Osteoblast (primary cell): ENCODE results near the gene DISC1. TPM values are rescaled to one million over a fixed set of nuclear protein-coding genes. Genes with fewer than 3 reads are reported as not detected.

Experiments used
- DNase-seq: peaks from one replicate; pipeline ENCODE4 v3.0.0; 2011; ENCODE audit warnings: low spot score, mixed read lengths; ENCODE audit not compliant: insufficient read length; ENCODE audit errors: missing footprints
- H2AFZ ChIP-seq: 2 replicates; pipeline ENCODE4 v1.6.0; 2011; ENCODE audit warnings: mild to moderate bottlenecking, low read length
- H3K27ac ChIP-seq: 2 replicates; pipeline ENCODE4 v1.5.1; 2011; ENCODE audit warnings: mild to moderate bottlenecking, low read depth, low read length, moderate library complexity
- H3K27me3 ChIP-seq: 2 replicates; pipeline ENCODE4 v1.6.0; 2012; ENCODE audit warnings: mild to moderate bottlenecking, control low read depth, inconsistent platforms, low read length, moderate library complexity; ENCODE audit not compliant: insufficient read depth
- H3K36me3 ChIP-seq: 2 replicates; pipeline ENCODE4 v1.5.1; 2011; ENCODE audit warnings: mild to moderate bottlenecking, low read length, control low read depth, moderate library complexity; ENCODE audit not compliant: insufficient read depth
- H3K4me1 ChIP-seq: 2 replicates; pipeline ENCODE4 v1.5.1; 2011; ENCODE audit warnings: mild to moderate bottlenecking, low read length, control low read depth, moderate library complexity; ENCODE audit not compliant: insufficient read depth
- H3K4me2 ChIP-seq: 2 replicates; pipeline ENCODE4 v1.6.0; 2011; ENCODE audit warnings: mild to moderate bottlenecking, low read length; ENCODE audit not compliant: insufficient read depth
- H3K4me3 ChIP-seq: fragments of 200-600 bp; sonication (generic); 3 replicates; pipeline ENCODE4 v1.5.1; 2012; ENCODE audit warnings: mild to moderate bottlenecking, low read length, inconsistent platforms; ENCODE audit not compliant: insufficient read depth
- H3K79me2 ChIP-seq: 2 replicates; pipeline ENCODE4 v1.6.0; 2012; ENCODE audit warnings: mild to moderate bottlenecking, low read length, control low read depth, inconsistent platforms; ENCODE audit not compliant: insufficient read depth
- H3K9me3 ChIP-seq: 2 replicates; pipeline ENCODE4 v1.5.1; 2011; ENCODE audit warnings: low read depth, low read length, control low read depth
- H4K20me1 ChIP-seq: 2 replicates; pipeline ENCODE4 v1.6.0; 2012; ENCODE audit warnings: mild to moderate bottlenecking, low read length, control low read depth; ENCODE audit not compliant: insufficient read depth
- CTCF ChIP-seq: IDR thresholded peaks from 2 replicates; pipeline ENCODE4 v1.5.1; 2011; ENCODE audit warnings: mild to moderate bottlenecking, low read depth, low read length, moderate library complexity; ENCODE audit errors: extremely low read depth
- total RNA-seq: library from RNA; depleted of rRNA; stranded (reverse); fragments of >200 nt; gene quantifications from 2 replicates; pipeline ENCODE4 v1.2.3, GENCODE V29; 2012

Gene DISC1
- total RNA-seq, 1 donor = 11.9 TPM

GRCh38 chr1:231594749-231595148 lies 31.8 kb upstream of the DISC1 start:
- no peaks in the 10 kb centered on the region for H3K79me2 ChIP-seq
- TF ChIP-seq CTCF = no peak
- H3K4me2 ChIP-seq = no peak overlapping the region
- H2AFZ ChIP-seq = no peak overlapping the region
- H3K27ac ChIP-seq = no peak overlapping the region
- no peaks in the 10 kb centered on the region for H3K9me3 ChIP-seq
- no peaks in the 10 kb centered on the region for H3K27me3 ChIP-seq
- no peak overlapping the region for H3K4me3 ChIP-seq
- no peaks in the 10 kb centered on the region for H3K4me1 ChIP-seq
- DNase-seq = no peak
- H4K20me1 ChIP-seq = no peaks in the 10 kb centered on the region
- no peaks in the 10 kb centered on the region for H3K36me3 ChIP-seq

GRCh38 chr1:231596337-231596791 lies 30.2 kb upstream of the DISC1 start:
- Histone ChIP-seq H3K9me3 (no peaks in the 10 kb centered on the region), H3K27me3 (no peaks in the 10 kb centered on the region), H3K36me3 (no peaks in the 10 kb centered on the region), H3K79me2 (no peaks in the 10 kb centered on the region), H2AFZ (no peak overlapping the region), H3K27ac (no peak overlapping the region), H3K4me1 (no peaks in the 10 kb centered on the region), H3K4me3 (no peak overlapping the region), H3K4me2 (no peak overlapping the region), H4K20me1 (no peaks in the 10 kb centered on the region)
- no peak for TF ChIP-seq CTCF
- DNase-seq = no peak

- TF ChIP-seq CTCF = no peak
- Histone ChIP-seq H3K4me3 (no peak overlapping the region), H3K4me1 (no peaks in the 10 kb centered on the region), H3K9me3 (no peaks in the 10 kb centered on the region), H4K20me1 (no peaks in the 10 kb centered on the region), H3K27ac (no peak overlapping the region), H2AFZ (no peak overlapping the region), H3K36me3 (no peaks in the 10 kb centered on the region), H3K79me2 (no peaks in the 10 kb centered on the region), H3K27me3 (no peaks in the 10 kb centered on the region), H3K4me2 (no peak overlapping the region)
- DNase-seq = peak; percentile 63
Measured at GRCh38 chr1:231597971-231598370, 28.6 kb upstream of the DISC1 start.

GRCh38 chr1:231600458-231600976 lies 26.1 kb upstream of the DISC1 start:
- Histone ChIP-seq H3K4me2 (no peak overlapping the region), H2AFZ (peak overlapping the region; percentile 20), H3K27me3 (no peaks in the 10 kb centered on the region), H4K20me1 (no peaks in the 10 kb centered on the region), H3K4me1 (peaks cover 5% of the 10 kb centered on the region), H3K27ac (no peak overlapping the region), H3K9me3 (no peaks in the 10 kb centered on the region), H3K79me2 (no peaks in the 10 kb centered on the region), H3K4me3 (no peak overlapping the region), H3K36me3 (no peaks in the 10 kb centered on the region)
- DNase-seq = peak; percentile 56
- TF ChIP-seq CTCF = no peak
